PFSK-1 (cell line): ENCODE data around the gene SIPA1.
A peak's percentile ranks its signal among the peaks of the same experiment; 100 is the strongest.

ENCODE experiments used
- FOXP2 ChIP-seq: optimal IDR thresholded peaks from 2 replicates; pipeline ENCODE3; 2011; ENCODE audit warnings: borderline replicate concordance, control low read depth, inconsistent platforms; ENCODE audit not compliant: insufficient read depth; ENCODE audit errors: extremely low read length, extremely low read depth
- POLR2AphosphoS5 ChIP-seq: IDR thresholded peaks from 2 replicates; pipeline ENCODE4 v1.6.1; 2012; ENCODE audit warnings: low read depth, mild to moderate bottlenecking, control low read depth, low read length, moderate library complexity
- SIN3A ChIP-seq: IDR thresholded peaks from 2 replicates; pipeline ENCODE4 v1.6.1; 2012; ENCODE audit warnings: mild to moderate bottlenecking, low read length, moderate library complexity, borderline replicate concordance; ENCODE audit not compliant: insufficient read depth
- TAF1 ChIP-seq: IDR thresholded peaks from 2 replicates; pipeline ENCODE4 v1.6.1; 2012; ENCODE audit warnings: low read length, control low read depth, borderline replicate concordance; ENCODE audit not compliant: insufficient read depth
- TF ChIP-seq, protein P1 (sequence below), 2 experiments: IDR thresholded peaks; 2 replicates each; pipeline versions ENCODE4 v1.6.1 to v1.8.0; 2011 to 2012; ENCODE audit warnings: low read depth in 2 of 2, low read length in 2 of 2, control low read depth in 1 of 2, inconsistent platforms in 1 of 2, mild to moderate bottlenecking in 1 of 2, moderate library complexity in 1 of 2; ENCODE audit not compliant: insufficient read depth in 1 of 2

Gene SIPA1

GRCh38 chr11:65606876-65607613 is 30.9 kb upstream of the SIPA1 start:
- no peak for TF ChIP-seq SIN3A
- TF ChIP-seq, protein P1, sequence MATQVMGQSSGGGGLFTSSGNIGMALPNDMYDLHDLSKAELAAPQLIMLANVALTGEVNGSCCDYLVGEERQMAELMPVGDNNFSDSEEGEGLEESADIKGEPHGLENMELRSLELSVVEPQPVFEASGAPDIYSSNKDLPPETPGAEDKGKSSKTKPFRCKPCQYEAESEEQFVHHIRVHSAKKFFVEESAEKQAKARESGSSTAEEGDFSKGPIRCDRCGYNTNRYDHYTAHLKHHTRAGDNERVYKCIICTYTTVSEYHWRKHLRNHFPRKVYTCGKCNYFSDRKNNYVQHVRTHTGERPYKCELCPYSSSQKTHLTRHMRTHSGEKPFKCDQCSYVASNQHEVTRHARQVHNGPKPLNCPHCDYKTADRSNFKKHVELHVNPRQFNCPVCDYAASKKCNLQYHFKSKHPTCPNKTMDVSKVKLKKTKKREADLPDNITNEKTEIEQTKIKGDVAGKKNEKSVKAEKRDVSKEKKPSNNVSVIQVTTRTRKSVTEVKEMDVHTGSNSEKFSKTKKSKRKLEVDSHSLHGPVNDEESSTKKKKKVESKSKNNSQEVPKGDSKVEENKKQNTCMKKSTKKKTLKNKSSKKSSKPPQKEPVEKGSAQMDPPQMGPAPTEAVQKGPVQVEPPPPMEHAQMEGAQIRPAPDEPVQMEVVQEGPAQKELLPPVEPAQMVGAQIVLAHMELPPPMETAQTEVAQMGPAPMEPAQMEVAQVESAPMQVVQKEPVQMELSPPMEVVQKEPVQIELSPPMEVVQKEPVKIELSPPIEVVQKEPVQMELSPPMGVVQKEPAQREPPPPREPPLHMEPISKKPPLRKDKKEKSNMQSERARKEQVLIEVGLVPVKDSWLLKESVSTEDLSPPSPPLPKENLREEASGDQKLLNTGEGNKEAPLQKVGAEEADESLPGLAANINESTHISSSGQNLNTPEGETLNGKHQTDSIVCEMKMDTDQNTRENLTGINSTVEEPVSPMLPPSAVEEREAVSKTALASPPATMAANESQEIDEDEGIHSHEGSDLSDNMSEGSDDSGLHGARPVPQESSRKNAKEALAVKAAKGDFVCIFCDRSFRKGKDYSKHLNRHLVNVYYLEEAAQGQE (IDR thresholded peaks at IDR 0.05; ENCODE audit: insufficient read depth in 1 of 2, low read depth in 2 of 2, low read length in 2 of 2) = no peak
- TF ChIP-seq FOXP2 = no peak
- TF ChIP-seq TAF1 = no peak
- no peak for TF ChIP-seq POLR2AphosphoS5

DNA sequence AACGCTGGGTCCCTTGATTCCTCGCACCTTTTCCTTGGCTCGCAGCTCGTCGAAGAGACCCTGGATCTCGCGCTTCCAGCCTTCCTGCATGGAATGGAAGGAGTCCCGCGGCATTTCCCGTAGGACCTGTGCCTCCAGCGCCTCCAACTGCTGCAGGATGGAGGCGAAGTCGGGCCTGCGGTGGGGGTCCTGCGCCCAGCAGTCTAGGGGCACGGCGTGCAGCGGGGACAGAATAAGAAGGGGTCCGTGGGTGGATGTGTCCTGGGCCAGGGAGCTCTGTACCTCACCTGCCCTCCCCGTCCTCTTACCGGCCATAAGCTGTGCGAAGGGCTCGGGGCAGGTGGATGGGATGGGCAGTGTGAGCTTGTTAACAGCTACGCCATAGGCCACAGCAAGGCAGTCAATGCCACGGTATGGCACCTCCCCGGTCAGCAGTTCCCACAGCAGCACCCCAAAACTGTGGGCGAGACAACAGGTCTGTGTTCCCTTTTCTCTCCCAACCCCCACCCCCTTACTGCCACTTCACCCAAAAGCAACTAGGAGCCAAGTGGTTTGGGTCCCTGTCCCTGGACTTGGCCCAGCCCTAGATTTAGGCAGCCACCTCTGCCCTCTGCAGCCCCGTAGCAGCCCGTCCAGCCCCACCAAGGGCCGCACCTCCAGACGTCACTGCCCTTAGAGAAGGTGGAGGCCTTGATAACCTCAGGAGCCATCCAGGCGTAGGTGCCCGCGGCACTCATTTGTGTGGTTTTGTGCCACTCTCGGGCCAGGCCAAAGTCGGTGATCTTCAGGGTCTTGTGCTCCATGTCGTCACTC is 30.1 kb upstream of the SIPA1 start:
- TF ChIP-seq, protein P1 (IDR thresholded peaks at IDR 0.05; ENCODE audit: insufficient read depth in 1 of 2, low read depth in 2 of 2, low read length in 2 of 2) = no peak
- TF ChIP-seq FOXP2 = no peak
- TF ChIP-seq SIN3A = no peak
- no peak for TF ChIP-seq POLR2AphosphoS5
- no peak for TF ChIP-seq TAF1

DNA sequence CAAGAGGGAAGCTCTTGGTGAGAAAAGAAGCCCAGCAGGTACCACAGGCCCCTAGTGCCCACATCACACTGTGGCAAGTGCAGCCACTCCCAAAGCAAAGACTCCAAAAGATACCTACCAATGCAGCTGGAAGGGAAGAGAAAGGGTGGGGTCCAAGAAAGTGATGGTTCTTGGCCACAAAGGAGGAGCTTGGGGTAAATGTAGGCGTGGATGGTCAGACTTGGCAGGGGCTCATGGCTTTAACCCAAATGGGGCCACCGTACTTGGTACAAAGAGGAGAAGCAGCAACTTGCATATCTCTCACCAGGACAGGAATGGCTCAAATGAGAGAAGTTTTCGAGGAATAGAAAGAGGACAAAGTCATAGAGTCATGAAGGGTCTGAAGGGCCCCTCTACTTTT is 28.7 kb upstream of the SIPA1 start:
- TF ChIP-seq FOXP2 (no peak), POLR2AphosphoS5 (0 out of 2 replicates have a peak, but pooled peaks have one; percentile 17), TAF1 (no peak), SIN3A (no peak)
- TF ChIP-seq, protein P1 (IDR thresholded peaks at IDR 0.05; ENCODE audit: insufficient read depth in 1 of 2, low read depth in 2 of 2, low read length in 2 of 2) = no peak

GRCh38 chr11:65609665-65610064 is 28.2 kb upstream of the SIPA1 start:
- TF ChIP-seq TAF1 (no peak), FOXP2 (no peak), SIN3A (no peak), POLR2AphosphoS5 (no peak)
- TF ChIP-seq, protein P1 (IDR thresholded peaks at IDR 0.05; ENCODE audit: insufficient read depth in 1 of 2, low read depth in 2 of 2, low read length in 2 of 2) = no peak
